ENCODE results near the gene COL25A1. TPM values are rescaled to one million over a fixed set of nuclear protein-coding genes. Genes with fewer than 3 reads are reported as not detected.
"Not testable (repeated sequence)": the region's sequence is repeated elsewhere in the genome, so short reads cannot be mapped to it uniquely, and the experiment has no call there.

The COL25A1 gene
- total RNA-seq, 2 donors from 2014 or later = 0.05 to 0.14 TPM

GRCh38 chr4:108946237-108946636, 356.2 kb downstream of the COL25A1 start:
- Mint-ChIP-seq H3K27ac (no peak overlapping the region), H3K36me3 (ENCODE audit: insufficient read depth in 2 of 2) (no peaks in the 10 kb centered on the region), H3K4me1 (ENCODE audit: low read depth) (peaks cover 9% of the 10 kb centered on the region), H3K4me3 (no peak overlapping the region), H3K27me3 (ENCODE audit: low read depth) (no peaks in the 10 kb centered on the region), H3K9me3 (peaks cover 0 to 2% of the 10 kb centered on the region in 2 donors)
- no peak for ATAC-seq (replicated peaks in 1 of 2)
- DNase-seq = no peak

GRCh38 chr4:108943976-108944591, 358.4 kb downstream of the COL25A1 start:
- Mint-ChIP-seq H3K4me1 (ENCODE audit: low read depth) (peaks cover 9% of the 10 kb centered on the region), H3K4me3 (no peak overlapping the region), H3K9me3 (peaks cover 0 to 2% of the 10 kb centered on the region in 2 donors), H3K27ac (no peak overlapping the region), H3K36me3 (ENCODE audit: insufficient read depth in 2 of 2) (no peaks in the 10 kb centered on the region), H3K27me3 (ENCODE audit: low read depth) (no peaks in the 10 kb centered on the region)
- no peak for DNase-seq
- no peak for ATAC-seq (replicated peaks in 1 of 2)

GRCh38 chr4:108943371-108943770, 359.1 kb downstream of the COL25A1 start:
- ATAC-seq (replicated peaks in 1 of 2) = no peak
- H3K9me3 Mint-ChIP-seq = peaks cover 0 to 2% of the 10 kb centered on the region in 2 donors
- no peaks in the 10 kb centered on the region for H3K36me3 Mint-ChIP-seq (ENCODE audit: insufficient read depth in 2 of 2)
- H3K4me1 Mint-ChIP-seq (ENCODE audit: low read depth) = peaks cover 9% of the 10 kb centered on the region
- H3K27me3 Mint-ChIP-seq (ENCODE audit: low read depth) = no peaks in the 10 kb centered on the region
- H3K27ac Mint-ChIP-seq = no peak overlapping the region
- H3K4me3 Mint-ChIP-seq = no peak overlapping the region
- no peak for DNase-seq

- Mint-ChIP-seq H3K36me3 (ENCODE audit: insufficient read depth in 2 of 2) (no peaks in the 10 kb centered on the region), H3K4me1 (ENCODE audit: low read depth) (no peaks in the 10 kb centered on the region), H3K9me3 (peaks cover 0 to 2% of the 10 kb centered on the region in 2 donors), H3K27me3 (ENCODE audit: low read depth) (no peaks in the 10 kb centered on the region), H3K27ac (no peak overlapping the region), H3K4me3 (no peak overlapping the region)
- DNase-seq (no peak), ATAC-seq (replicated peaks in 1 of 2) (no peak)
Observed at GRCh38 chr4:108941904-108942430, 360.5 kb downstream of the COL25A1 start.

- DNase-seq = no peak
- Mint-ChIP-seq H3K27ac (no peak overlapping the region), H3K4me3 (no peak overlapping the region), H3K36me3 (ENCODE audit: insufficient read depth in 2 of 2) (no peaks in the 10 kb centered on the region), H3K27me3 (ENCODE audit: low read depth) (no peaks in the 10 kb centered on the region), H3K4me1 (ENCODE audit: low read depth) (no peaks in the 10 kb centered on the region), H3K9me3 (no peaks in the 10 kb centered on the region)
- no peak for ATAC-seq (replicated peaks in 1 of 2)
Observed at GRCh38 chr4:108940634-108941033, 361.8 kb downstream of the COL25A1 start.

GRCh38 chr4:108940149-108940548, 362.3 kb downstream of the COL25A1 start:
- DNase-seq (no peak), ATAC-seq (replicated peaks in 1 of 2) (no peak)
- H3K4me1 Mint-ChIP-seq (ENCODE audit: low read depth) = no peaks in the 10 kb centered on the region
- H3K36me3 Mint-ChIP-seq (ENCODE audit: insufficient read depth in 2 of 2) = no peaks in the 10 kb centered on the region
- no peaks in the 10 kb centered on the region for H3K9me3 Mint-ChIP-seq
- H3K27ac Mint-ChIP-seq = no peak overlapping the region
- no peaks in the 10 kb centered on the region for H3K27me3 Mint-ChIP-seq (ENCODE audit: low read depth)
- H3K4me3 Mint-ChIP-seq = no peak overlapping the region

- Mint-ChIP-seq H3K27me3 (ENCODE audit: low read depth) (no peaks in the 10 kb centered on the region), H3K27ac (no peak overlapping the region), H3K4me3 (no peak overlapping the region), H3K4me1 (ENCODE audit: low read depth) (no peaks in the 10 kb centered on the region), H3K9me3 (no peaks in the 10 kb centered on the region), H3K36me3 (ENCODE audit: insufficient read depth in 2 of 2) (no peaks in the 10 kb centered on the region)
- ATAC-seq (replicated peaks in 1 of 2) (no peak), DNase-seq (no peak)
Observed at GRCh38 chr4:108937066-108937465, 365.4 kb downstream of the COL25A1 start.

GRCh38 chr4:108933925-108934324, 368.5 kb downstream of the COL25A1 start:
- not testable (repeated sequence) for H3K27me3 Mint-ChIP-seq (ENCODE audit: low read depth); H3K4me1 Mint-ChIP-seq (ENCODE audit: low read depth); H3K9me3 Mint-ChIP-seq; H3K4me3 Mint-ChIP-seq; DNase-seq; H3K36me3 Mint-ChIP-seq (ENCODE audit: insufficient read depth in 2 of 2); H3K27ac Mint-ChIP-seq; ATAC-seq (replicated peaks in 1 of 2)

- Mint-ChIP-seq H3K27me3 (ENCODE audit: low read depth) (no peaks in the 10 kb centered on the region), H3K4me3 (no peak overlapping the region), H3K36me3 (ENCODE audit: insufficient read depth in 2 of 2) (no peaks in the 10 kb centered on the region), H3K4me1 (ENCODE audit: low read depth) (no peaks in the 10 kb centered on the region), H3K9me3 (no peaks in the 10 kb centered on the region), H3K27ac (no peak overlapping the region)
- DNase-seq (no peak), ATAC-seq (replicated peaks in 1 of 2) (no peak)
Observed at GRCh38 chr4:108933046-108933445, 369.4 kb downstream of the COL25A1 start.

GRCh38 chr4:108931926-108932325, 370.5 kb downstream of the COL25A1 start:
- Mint-ChIP-seq H3K27ac (no peak overlapping the region), H3K4me1 (ENCODE audit: low read depth) (no peaks in the 10 kb centered on the region), H3K9me3 (no peaks in the 10 kb centered on the region), H3K4me3 (no peak overlapping the region), H3K27me3 (ENCODE audit: low read depth) (no peaks in the 10 kb centered on the region), H3K36me3 (ENCODE audit: insufficient read depth in 2 of 2) (no peaks in the 10 kb centered on the region)
- ATAC-seq (replicated peaks in 1 of 2) (no peak), DNase-seq (no peak)

GRCh38 chr4:108930186-108930585, 372.3 kb downstream of the COL25A1 start:
- DNase-seq (no peak), ATAC-seq (replicated peaks in 1 of 2) (no peak)
- no peak overlapping the region for H3K27ac Mint-ChIP-seq
- no peak overlapping the region for H3K4me3 Mint-ChIP-seq
- H3K4me1 Mint-ChIP-seq (ENCODE audit: low read depth) = no peaks in the 10 kb centered on the region
- H3K9me3 Mint-ChIP-seq = no peaks in the 10 kb centered on the region
- no peaks in the 10 kb centered on the region for H3K36me3 Mint-ChIP-seq (ENCODE audit: insufficient read depth in 2 of 2)
- H3K27me3 Mint-ChIP-seq (ENCODE audit: low read depth) = no peaks in the 10 kb centered on the region

- Mint-ChIP-seq H3K27ac (no peak overlapping the region), H3K36me3 (ENCODE audit: insufficient read depth in 2 of 2) (no peaks in the 10 kb centered on the region), H3K4me1 (ENCODE audit: low read depth) (no peaks in the 10 kb centered on the region), H3K27me3 (ENCODE audit: low read depth) (no peaks in the 10 kb centered on the region), H3K9me3 (no peaks in the 10 kb centered on the region), H3K4me3 (no peak overlapping the region)
- DNase-seq (no peak), ATAC-seq (replicated peaks in 1 of 2) (no peak)
Observed at GRCh38 chr4:108926781-108927180, 375.7 kb downstream of the COL25A1 start.

GRCh38 chr4:108926061-108926460, 376.4 kb downstream of the COL25A1 start:
- no peak for ATAC-seq (replicated peaks in 1 of 2)
- Mint-ChIP-seq H3K4me3 (no peak overlapping the region), H3K36me3 (ENCODE audit: insufficient read depth in 2 of 2) (no peaks in the 10 kb centered on the region), H3K9me3 (no peaks in the 10 kb centered on the region), H3K4me1 (ENCODE audit: low read depth) (no peaks in the 10 kb centered on the region), H3K27me3 (ENCODE audit: low read depth) (no peaks in the 10 kb centered on the region), H3K27ac (no peak overlapping the region)
- DNase-seq = no peak

- Mint-ChIP-seq H3K4me1 (ENCODE audit: low read depth) (no peaks in the 10 kb centered on the region), H3K4me3 (no peak overlapping the region), H3K9me3 (no peaks in the 10 kb centered on the region), H3K36me3 (ENCODE audit: insufficient read depth in 2 of 2) (no peaks in the 10 kb centered on the region), H3K27ac (no peak overlapping the region), H3K27me3 (ENCODE audit: low read depth) (no peaks in the 10 kb centered on the region)
- DNase-seq = no peak
- ATAC-seq (replicated peaks in 1 of 2) = no peak
Observed at GRCh38 chr4:108922191-108922590, 380.3 kb downstream of the COL25A1 start.
